ENCODE results near the gene GRM7.

DNA sequence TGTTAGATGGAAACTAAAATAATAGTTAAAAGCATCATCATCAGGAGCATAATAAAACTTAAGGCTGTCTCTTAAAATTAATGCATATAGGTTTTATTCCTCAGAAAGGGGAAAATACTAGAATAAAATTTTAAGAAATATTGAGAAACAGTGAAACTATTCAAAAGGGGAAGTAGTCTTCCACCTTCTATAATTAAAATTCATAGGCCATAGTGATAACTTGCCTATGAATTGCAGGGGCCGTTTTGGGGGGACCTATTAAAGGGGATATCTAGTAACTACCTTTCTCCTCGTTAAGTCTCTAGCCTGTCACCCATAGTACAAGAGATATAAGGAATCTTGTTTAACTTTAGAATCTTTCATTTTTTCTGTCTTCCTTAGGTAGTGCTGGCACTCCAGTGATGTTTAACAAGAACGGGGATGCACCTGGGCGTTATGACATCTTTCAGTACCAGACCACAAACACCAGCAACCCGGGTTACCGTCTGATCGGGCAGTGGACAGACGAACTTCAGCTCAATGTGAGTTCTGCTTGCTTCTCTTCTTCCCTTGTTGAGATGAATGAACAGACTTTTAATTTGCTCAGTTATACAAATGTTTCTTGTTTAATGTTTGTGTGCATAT is 600.4 kb downstream of the GRM7 start:
- TF ChIP-seq EZH2 (IDR thresholded peaks at IDR 0.05; ENCODE audit: borderline replicate concordance) (no peak), CTCF (IDR thresholded peaks at IDR 0.05; ENCODE audit: poor library complexity) (no peak), EZH2phosphoT487 (IDR thresholded peaks at IDR 0.05; ENCODE audit: low read depth, severe bottlenecking, unreplicated experiment) (no peak)
